Stimulated activated CD4-positive, alpha-beta T cell treated with anti-CD3 and anti-CD28 coated beads, Interleukin-1b, Interleukin-23, amount 100 ng/mL, for 48 hours (primary cell): Measurements from ENCODE around the gene BPIFB2.

Experiments
- DNase-seq: peaks from one replicate; pipeline ENCODE4 v3.0.0-alpha.2; 2020

The BPIFB2 gene

GRCh38 chr20:33022694-33023438, 15.4 kb downstream of the BPIFB2 start:
- no peak for DNase-seq

DNA sequence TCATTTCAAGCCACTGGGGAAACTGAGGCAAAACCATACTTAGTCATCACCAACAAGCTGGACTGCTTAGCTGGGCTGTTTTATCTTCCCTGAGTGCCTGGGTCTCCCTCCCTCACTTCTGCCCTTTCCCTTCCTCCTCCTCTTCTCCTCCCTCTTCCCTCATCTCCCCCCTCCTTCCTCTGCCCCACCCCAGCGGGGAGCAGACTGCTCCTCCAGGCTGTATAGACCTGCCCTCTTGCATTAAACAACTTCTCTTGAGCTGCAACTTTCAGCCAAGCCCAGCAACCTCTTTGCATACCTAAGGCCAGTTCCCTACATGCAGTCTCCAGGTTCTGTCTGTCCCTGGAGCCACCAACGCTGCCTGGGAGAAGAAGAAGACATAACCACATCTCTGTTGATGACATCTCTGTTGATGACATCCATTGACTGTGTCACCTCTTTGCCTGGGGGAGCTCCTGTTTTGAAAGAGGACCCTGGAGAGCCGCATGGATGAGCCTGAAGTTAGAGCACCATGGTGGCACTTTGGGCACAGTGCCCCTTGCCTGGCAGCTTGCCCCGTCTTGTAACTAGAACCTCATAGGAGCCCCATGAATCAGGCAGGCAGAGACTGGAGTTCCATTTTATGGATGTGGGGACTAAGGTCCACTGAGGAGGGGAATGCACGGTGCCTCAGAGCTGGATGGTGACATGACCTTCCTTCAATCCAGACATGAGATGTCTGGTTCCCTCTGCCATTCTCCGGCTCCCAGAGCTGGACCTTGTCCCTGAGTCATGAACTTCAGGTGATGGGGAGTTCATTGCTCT, 16.1 kb downstream of the BPIFB2 start:
- DNase-seq: no peak

GRCh38 chr20:33024243-33024560, 16.7 kb downstream of the BPIFB2 start:
- DNase-seq: no peak

GRCh38 chr20:33024609-33025317, 17.3 kb downstream of the BPIFB2 start:
- no peak for DNase-seq

- DNase-seq: no peak
Measured at GRCh38 chr20:33025318-33025876, 17.9 kb downstream of the BPIFB2 start.

- DNase-seq: no peak
Measured at GRCh38 chr20:33026072-33026778, 18.7 kb downstream of the BPIFB2 start.

- no peak for DNase-seq
Measured at GRCh38 chr20:33026779-33027759, 19.6 kb downstream of the BPIFB2 start.

- DNase-seq: no peak
Measured at GRCh38 chr20:33027769-33028751, 20.6 kb downstream of the BPIFB2 start.

DNA sequence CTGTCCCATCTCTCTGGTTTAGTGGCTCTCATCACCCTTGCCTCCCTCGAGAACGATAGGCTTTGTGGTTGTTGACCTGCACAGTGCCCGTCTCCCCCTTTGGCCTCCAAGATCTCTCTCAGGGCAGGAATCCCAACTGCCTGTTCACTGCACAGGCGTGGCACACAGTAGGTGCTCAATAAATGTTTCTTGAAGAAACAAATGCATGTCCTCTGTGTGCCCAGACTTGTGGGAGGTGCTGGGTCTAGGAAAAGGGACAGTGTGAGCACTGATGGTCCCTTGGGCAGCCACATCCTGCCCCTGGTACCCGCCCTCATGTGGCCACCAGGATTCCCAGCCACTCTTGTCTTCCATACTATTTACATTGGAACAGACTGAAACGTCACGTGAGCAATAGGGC, 21.4 kb downstream of the BPIFB2 start:
- DNase-seq: no peak

DNA sequence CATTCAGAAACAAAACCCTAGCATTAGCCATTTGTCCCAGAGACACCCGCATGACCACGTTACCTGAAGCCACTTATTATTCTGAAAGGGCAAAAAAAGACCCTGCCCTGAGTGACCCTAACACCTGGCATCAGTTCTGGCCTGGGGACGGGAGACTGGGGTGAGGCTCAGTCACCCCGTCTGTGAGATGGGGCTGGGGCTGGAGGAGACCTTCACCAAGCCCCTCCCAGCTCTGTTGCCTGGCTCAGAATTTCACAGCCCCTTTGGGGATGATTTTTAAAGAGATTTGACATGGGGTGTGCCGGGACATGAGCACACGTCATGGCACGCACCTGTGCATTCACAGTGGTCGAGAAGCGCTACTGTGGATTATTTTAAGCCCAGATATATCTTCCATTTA, 22.6 kb downstream of the BPIFB2 start:
- no peak for DNase-seq

DNA sequence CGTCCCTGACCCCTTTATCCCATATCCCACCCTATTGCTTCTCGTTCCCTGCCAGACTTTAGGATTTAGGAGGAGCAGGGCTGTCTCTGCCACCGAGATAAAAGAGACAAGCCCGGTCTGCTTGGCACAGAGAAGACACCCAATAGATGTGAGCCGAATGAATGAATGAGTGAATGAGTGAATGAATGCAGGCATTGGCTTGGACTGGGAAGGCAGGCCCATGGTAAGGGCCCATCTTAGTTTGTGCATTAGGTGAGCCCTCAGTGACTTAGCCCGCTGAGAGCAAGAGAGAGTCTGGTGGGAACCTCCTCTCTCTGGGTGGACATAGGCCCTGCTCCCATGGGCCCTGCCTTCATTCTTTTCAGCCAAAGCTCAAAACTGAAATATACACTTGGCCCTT, 23.1 kb downstream of the BPIFB2 start:
- no peak for DNase-seq

DNA sequence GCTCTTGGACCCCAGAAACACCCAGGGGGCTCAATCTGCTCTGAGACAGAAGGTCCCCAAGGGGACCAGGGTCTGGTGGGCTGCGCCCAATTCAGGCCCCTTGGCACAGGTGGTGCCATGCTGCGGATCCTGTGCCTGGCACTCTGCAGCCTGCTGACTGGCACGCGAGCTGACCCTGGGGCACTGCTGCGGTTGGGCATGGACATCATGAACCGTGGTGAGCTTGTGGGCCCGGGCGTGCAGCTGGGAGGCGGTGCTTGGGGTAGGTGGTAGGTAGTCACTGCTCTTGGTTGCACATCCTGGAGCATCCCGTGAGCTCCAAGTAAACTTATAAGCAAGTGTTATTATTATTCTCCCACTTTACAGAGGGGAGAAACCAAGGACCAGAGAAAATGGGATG, 24.0 kb downstream of the BPIFB2 start, which contains the start of gene BPIFB6:
TSS of gene BPIFB6 (plus strand) at position 118 of the 400 bp plus-strand sequence. CDS start at position 118, 0 bp downstream.
- DNase-seq: no peak

DNA sequence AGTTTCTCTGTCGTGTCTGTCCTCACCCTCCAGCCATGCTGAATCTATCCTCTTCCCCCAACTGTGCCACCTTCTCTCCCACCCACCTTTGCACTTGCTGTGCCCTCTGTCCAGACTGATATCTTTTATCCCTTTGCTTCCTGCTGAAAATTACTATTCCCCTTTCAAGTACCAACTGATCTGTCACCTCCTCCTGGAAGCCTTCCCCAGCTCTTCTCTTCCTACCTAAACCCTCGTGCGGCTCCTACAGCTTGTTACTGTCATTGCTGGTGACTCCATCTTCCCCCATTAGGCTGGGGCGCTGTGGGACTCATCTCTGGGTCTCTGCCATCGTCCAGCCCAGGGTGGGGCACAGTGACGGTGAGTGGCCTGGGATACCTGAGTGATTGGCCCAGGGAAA, 25.1 kb downstream of the BPIFB2 start:
- no peak for DNase-seq

DNA sequence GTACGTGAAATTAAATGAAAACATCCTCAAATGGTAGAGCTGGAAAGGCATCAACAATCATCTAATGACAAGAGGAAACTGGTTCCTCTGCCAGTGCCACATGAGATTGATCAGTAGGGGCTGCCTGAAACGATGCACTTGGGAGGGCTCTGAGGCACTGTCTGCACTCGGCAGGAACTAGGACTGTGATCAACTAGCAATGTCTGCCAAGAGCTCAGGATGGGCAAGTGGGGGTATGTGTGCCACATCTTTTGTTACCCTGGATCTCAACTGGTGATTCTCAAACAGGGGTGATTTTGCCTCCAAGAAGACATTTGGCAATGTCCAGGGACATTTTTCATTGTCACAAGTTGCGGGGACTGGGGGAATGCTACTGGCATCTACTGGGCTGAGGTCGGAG, 25.9 kb downstream of the BPIFB2 start:
- no peak for DNase-seq

DNA sequence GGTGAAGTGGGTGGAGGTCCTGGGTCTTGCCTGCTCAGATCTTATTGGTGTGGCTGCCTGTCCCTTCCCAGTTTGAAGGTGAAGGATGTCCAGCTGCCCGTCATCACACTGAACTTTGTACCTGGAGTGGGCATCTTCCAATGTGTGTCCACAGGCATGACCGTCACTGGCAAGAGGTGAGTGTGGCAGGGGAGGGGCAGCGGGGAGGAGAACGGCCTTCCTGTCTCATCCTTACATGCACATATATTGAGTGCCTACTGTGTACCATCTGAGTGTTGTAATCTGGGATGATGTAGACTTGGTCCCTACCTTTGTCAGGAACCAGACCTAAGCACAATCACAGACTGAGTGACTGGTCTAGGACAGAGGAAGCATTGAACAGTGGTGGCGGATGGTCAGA, 26.6 kb downstream of the BPIFB2 start:
- DNase-seq: no peak

GRCh38 chr20:33034901-33035492, 27.5 kb downstream of the BPIFB2 start:
- no peak for DNase-seq

DNA sequence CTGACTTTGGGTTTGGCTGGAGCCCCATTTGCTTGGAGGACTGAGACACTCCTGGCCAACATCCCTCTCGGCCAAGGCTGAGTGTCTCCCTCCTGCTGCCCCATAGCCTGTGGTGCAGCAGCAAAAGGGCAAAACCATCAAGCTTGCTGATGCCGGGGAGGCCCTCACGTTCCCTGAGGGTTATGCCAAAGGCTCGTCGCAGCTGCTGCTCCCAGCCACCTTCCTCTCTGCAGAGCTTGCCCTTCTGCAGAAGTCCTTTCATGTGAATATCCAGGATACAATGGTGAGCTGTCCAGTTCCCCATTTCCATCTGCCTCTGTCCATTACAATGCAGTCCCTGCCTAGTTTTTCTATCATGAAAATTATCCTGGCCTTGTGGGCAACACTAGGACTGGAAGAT, 30.0 kb downstream of the BPIFB2 start:
- DNase-seq: no peak

DNA sequence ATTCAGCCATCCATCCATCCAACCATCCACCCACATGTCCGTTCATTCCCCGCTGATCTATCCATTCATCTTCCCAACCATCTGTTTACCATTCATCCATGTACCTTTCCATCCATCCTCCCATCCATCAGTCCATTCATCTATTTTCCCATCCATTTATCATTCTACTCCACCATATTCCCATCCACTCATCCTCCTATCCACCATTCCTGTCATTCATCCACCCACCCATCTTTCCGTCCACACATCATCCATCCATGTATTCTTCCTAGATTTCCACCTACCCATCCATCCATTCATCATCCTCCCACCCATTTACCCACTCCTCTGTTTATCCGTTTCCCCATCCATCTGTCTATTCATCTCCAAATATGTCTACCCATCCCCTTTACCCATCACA, 30.7 kb downstream of the BPIFB2 start:
- no peak for DNase-seq

DNA sequence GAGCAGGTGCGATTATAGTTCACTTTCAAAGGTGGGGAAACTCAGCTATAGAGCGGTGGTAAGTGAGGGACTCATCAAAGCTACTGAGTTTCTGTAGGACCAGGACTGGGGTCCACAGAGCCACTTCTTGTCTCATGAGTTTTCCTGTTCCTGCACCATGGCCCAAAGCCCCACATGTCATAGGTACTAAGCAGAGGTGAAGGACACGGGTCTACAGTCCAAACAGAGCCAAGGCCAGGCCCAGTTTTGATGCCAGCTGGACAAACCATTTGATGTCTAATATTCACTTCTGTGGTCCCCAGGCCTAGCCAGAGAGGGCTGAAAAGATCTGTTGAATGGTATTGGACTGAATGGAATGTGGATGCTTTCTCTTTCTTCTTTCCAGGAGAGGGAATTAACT, 34.9 kb downstream of the BPIFB2 start:
- DNase-seq: no peak
